Measurements from ENCODE around the gene GINS3.

The GINS3 gene

DNA sequence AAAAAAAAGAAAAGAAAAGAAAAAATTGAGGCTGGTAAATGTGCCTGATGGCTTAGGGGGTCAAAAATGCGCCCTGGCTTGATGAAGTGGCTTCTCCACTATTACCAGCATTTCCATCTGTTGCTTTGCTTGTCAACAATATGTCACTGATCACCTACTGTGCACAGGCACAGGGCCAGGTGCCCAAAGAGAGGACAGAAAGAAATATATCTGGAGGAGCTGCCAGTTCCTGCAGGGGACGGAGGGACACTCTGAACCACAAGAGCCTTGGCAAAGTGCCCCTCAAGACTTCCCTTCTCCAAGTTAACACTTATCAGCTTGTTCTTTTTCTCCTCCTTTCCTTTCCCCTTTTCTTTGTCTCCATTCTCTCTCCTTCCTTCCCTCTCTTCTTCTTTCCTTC, 34.7 kb downstream of the GINS3 start:
- no peak for FAIRE-seq

DNA sequence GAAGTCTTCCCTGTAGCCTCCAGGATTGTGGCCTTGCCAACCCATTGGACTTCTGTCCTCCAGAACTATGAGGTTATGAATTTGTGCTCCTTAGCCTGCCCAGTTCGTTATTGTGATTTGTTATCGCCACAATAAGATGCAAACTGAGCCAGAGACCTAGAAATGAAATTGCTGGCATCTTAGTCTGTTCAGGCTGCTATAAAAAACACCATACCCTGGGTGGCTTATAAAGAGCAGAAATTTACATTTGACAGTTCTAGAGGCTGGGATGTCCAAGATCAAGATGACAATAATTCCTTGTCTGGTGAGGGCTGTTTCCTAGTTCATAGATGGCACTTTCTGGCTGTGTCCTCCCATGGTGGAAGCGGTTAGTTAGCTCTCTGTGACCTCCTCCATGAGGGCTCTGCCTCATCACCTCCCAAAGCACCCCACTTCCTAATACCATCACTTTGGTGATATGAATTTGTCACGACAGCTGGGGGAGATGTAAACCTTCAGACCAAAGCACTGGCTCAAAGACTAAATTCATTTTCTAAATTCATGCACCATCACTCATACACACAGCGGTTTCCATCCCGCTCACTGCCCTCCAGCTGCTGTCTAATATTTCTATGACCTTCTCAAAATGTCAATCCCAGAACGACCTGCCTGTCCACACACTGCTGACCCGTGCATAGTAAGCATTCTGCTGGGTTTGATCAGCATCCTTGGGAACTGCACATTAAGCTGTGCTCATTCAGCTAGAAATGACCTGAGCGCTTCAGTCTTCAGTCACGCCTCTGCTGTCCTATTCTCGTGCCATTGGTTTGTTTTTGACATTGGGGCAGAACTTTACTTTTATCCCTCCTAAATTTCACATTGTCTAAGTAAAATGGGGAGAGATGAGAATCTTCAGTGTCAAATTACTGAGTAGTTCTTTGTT, 36.6 kb downstream of the GINS3 start:
- no peak for FAIRE-seq

DNA sequence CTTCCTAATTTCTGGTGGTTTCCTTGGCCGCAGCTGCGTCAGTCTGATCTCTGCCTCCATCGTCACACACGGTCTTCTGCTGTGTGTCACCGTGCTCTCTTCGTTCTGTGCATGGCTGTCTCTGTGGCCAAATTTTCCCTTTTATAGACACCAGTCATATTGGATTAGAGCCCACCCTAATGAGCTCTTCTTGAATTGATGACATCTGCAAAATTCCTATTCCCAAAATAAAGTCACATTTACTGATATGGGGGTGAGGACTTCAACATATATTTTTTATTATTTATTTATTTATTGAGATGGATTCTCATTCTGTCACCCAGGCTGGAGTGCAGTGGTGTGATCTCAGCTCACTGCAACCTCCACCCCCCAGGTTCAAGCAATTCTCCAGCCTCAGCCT, 38.4 kb downstream of the GINS3 start:
- no peak for FAIRE-seq

DNA sequence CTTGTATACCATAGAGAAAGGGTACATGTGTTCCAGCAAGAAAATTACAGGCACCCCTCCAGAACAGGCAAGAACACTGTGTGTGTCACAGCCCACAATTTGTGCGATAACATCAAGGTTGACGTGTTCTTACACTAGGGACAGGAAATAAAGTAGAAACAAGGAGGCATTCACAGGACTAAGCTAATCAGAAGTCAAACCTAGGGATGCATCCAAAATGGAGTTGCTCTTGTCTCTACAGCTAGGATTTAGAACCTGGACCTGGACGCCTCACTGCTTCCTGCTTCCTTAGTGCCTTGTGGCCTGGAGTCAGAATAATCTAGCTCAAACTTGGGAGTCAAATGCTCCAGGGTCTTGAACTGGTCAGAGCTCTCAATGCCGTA, 41.3 kb downstream of the GINS3 start:
- no peak for FAIRE-seq

DNA sequence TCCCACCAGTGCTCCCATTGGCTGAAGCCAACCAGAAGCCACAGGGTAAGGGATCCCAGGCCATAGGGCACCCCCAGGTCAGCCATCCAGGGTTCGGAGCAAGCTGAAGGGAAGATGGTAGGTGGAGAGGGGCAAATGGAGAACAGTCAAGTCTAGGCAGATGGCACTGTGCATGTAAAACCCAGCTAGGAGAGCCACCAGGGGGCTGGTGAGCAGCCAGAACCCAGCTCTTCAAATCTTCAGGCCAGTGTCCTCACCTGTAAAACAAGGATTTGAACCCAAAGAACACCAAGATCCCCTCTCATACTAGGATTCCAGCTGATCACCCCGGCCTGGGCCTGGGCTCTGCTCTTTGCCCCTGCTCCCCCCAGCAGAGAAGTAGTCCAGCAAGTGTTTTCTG, 43.5 kb downstream of the GINS3 start:
- FAIRE-seq: no peak

DNA sequence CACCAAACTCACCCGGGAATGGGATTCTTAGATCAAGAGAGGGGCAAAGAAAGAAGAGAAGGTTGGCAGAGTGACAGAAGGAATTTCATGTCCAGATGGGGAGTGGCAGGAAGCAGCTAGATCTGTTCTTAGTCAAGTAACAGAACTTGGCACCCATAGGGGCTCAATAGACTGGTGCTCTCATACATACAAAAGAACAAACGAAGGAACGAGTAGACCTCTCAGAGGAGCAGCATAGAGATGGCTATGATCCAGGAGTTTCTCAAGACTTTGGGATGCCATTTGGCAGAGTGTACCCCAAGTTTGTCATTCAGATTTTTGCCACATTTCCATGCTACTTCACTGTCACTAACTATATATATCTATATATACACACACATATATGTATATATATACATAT, 47.9 kb downstream of the GINS3 start:
- no peak for FAIRE-seq

DNA sequence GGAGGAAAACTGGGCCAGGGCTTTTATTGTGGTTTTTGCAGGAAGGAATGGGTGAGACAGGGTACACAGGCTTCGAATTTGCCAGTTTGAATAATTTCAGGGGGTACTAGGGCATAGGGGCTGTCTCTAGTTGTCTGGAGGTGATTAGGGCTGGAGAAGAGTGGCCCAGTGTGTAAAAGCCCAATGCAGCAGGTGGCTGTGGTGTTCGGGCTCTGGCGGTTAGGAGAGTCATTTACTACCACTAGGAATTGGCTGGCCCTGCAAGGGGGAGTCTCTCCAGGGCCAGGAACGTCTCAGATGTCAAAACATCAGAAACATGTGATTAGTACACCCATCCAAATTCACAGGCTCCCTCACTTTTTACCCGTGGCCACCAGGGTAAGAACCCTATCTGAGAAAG, 50.3 kb downstream of the GINS3 start:
- FAIRE-seq: no peak

DNA sequence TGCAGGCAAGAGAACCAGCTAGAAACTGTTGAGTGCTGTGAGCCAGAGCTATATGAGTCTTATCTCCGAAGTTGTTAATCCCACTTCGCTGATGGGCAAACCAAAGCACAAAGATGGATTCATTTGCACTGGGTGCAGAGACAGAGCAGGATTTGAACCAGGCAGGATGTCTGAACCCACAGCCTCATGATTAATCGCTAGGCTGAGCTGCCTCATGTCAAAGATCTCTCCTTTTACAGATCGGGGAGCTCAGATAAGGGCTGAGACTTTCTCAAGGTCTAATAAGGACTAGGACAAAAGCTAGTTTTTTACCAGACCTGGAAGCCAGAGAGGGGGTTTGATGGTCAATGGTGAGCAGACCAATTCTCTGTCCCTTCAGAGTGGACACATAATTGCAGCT, 51.5 kb downstream of the GINS3 start:
- no peak for FAIRE-seq

DNA sequence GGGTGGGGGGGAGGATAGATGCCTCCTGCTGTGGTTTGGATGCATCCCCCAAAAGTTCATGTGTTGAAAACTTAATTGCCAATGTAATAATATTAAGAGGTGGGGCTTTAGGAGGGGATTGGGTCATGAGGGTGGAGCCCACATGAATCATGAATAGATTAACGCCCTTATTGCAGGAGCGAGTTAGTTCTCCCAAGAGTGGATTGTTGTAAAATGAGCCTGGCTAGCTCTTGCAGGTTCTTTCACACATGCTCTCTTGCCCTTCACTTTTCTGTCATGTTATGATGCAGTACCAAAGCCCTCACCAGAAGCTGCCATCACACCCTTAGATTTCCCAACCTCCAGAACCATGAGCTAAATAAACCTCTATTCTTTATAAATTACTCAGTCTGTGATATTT, 52.0 kb downstream of the GINS3 start:
- no peak for FAIRE-seq

DNA sequence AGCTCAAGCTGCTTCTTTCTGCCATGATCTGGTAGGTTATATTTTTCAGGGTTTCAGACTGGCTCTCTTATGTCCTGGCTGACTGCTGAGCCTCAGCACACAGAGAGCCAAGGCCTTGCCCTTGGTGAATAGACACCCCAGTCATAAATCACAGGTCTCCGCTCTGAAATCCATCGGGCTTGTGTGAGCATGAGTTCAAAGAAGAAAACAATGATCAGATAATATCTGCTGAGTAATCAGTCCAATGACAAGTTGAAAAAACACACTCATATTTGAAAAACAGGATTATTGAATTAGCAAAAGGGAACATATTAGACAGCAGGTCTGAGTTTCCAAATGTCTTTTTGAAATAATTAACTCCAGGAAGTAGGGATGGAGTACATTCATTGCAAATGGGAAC, 56.6 kb downstream of the GINS3 start:
- no peak for FAIRE-seq

DNA sequence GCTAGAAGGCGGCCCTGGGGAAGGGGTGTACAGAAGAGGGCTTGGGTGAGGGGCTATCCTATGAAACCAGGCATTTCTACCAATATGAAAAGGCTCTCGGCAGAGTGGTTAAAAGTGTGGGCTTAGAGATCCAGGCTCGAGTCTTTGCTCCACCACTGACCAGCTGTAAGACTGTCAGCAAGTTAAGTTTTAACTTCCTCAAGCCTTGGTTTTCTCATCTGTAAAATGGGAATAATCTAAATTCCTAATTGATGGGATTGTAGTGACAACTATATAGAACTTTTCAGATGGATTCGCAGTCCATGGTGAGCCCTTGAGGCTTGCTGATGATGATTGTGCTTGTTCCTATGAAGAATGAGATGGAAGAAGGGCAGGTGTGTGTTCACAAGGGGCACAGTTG, 57.0 kb downstream of the GINS3 start:
- no peak for FAIRE-seq

DNA sequence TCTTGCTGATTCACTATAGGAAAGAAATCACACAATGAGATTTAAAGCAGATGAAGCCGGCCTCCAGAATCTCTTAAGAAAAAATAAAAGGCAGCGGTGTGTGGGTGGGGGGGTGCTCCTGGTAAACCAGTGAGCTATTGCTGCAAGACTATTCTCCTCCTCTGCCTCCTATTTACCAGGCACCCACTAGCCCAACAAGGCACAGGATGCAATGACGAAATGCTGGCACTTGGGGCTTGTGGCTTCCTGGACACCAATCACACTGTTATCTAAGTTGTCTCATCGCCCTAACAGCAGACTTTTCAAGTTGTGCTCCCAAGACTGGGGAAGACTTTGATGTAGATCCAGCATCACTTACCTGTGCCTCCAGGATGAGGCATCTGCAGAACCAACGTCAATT, 57.5 kb downstream of the GINS3 start:
- no peak for FAIRE-seq

DNA sequence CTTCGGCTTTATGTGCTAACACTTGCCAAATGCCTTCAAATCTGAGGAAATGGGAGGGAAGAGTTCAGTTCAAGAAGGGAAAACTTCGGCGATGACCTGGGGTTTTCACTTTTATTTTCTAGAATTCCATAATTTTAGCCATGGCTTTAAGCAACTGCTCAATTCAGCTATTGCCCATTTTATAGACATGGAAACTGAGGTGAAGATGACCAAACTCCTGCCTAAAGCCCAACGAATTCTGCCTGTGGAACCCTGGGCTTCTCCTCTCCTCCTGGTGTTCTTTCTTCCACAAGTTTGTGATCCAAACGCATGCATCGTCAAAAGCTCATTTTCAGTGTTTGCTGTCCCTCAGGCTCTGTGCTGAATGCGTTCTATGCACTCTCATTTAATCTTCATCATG, 58.3 kb downstream of the GINS3 start:
- FAIRE-seq: no peak

DNA sequence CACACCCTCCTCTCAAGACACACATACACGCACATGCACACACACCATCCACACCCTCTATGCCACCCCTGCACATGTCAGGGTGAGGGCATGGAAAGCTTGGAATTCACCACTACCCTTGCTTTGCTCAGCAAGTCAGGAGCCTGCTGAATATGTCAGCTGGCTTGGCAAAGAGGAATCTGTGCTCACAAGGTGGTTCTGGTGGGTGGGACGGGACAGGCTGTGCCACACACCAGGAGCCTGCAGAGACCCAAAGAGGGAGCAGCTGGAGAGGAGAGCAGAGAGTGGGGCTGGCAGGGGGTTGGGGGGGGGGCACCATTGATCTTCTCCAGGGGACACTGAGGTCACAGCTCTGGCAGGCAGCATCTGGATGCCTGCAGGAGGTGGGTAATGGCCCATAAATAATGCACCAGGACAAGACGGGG, 59.0 kb downstream of the GINS3 start:
- no peak for FAIRE-seq

DNA sequence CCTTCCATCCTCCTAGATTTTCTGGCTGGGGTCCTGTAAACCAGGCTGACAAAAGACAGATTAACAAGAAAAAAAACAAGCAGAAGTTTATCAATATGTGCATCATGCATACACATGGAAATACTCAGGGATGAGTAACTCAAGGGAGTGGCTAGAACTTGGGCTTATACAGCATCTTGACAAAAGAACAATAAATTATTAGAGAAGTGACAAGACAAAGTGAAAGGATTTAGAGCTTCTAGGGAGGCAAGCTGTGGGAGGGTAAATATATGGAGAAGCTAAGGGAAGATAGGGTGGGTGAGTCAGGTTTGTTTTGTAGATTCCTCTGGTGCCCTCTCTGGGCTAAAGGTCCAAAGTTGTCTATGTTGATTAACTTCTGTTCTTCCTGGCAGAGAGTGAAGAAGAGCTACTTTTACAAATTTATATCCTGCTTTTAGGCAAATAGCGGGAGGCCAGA, 59.7 kb downstream of the GINS3 start:
- no peak for FAIRE-seq

DNA sequence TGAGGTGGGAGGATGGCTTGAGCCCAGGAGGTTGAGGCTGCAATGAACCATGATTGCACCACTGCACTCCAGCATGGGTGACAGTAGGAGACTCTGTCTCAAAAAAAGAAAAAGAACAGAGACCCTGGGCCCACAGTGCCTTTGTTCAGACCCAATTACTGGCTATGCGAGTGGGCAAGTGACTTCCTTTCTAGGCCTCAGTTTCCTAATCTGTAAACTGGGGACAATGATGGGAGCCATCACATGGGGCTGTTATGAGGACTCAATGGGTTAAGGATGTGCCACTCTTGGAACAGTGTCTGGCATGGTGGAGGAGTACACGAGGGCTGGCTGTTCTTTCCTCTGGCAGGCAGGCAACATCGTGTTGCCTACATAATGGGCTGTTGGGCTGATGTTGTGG, 60.4 kb downstream of the GINS3 start:
- no peak for FAIRE-seq

DNA sequence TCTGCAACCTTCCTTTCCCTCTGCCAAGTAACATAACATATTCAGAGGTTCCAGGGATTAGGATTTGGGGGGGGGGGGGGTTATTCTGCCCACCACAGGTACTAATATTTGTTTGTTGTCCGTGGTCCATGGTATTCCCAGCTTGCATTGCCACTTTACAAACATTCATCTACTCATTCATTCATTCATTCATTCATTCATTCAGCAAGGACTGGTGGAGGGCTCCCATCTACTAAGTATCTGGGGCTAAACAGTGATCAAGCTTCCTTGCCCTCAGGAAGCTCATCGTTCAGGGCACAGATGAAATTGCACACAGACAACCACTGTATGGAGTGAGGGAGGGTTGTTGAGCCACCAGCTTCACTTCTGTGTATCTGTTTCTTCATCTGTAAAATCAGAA, 61.9 kb downstream of the GINS3 start:
- no peak for FAIRE-seq

DNA sequence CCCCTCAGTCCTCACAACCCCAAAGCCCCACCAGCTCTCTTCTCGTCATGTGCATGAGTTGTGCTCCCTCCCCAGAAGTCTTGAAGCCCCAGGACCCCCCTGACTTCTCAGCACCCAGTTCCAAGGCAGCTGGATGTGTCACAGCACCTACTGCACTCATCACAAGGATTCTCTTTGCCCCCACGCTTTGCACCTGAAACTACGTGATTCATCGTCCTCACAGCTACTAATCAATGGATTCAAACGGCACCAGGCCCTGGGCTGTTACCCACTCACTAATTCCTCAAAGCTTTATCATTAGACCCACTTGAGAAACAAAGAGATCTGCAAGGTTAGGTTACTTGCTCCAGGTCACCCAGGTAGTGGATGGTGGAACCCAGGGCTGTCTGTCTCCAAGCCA, 62.6 kb downstream of the GINS3 start:
- no peak for FAIRE-seq

Measured in colon (tissue), 2 donors.